GM21390 (cell line): ENCODE data around the gene SH3GLB2.
A peak's percentile ranks its signal among the peaks of the same experiment; 100 is the strongest.
"Not testable (repeated sequence)": the region's sequence is repeated elsewhere in the genome, so short reads cannot be mapped to it uniquely, and the experiment has no call there.

Source experiments
- ATAC-seq: cut with Tn5 transposase; IDR thresholded peaks from one replicate; pipeline ENCODE4 v1.9.1; 2021; ENCODE audit not compliant: unreplicated experiment

Gene SH3GLB2

GRCh38 chr9:129023036-129023907 lies 4.9 kb downstream of the SH3GLB2 start:
- ATAC-seq, result no peak

DNA sequence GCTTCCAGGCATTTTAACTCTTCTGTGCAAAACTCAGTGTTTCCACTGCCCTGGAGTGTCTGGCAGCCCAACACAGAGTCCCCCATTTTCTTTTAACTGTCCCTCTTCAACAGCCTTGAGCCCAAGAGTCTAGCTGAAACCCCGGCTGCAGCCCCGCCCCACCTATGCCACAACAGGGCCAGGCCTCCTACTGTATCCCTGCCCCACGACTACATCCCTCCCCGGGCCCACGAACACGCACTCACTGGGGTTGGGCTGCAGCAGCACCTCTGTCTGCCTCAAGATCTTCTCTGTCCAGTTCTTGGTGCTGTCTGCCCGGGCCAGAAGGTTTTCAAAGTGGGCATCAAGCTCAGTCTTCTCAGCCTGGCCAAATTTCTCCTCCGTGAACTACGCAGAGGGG lies 6.1 kb downstream of the SH3GLB2 start:
- ATAC-seq, result no peak

DNA sequence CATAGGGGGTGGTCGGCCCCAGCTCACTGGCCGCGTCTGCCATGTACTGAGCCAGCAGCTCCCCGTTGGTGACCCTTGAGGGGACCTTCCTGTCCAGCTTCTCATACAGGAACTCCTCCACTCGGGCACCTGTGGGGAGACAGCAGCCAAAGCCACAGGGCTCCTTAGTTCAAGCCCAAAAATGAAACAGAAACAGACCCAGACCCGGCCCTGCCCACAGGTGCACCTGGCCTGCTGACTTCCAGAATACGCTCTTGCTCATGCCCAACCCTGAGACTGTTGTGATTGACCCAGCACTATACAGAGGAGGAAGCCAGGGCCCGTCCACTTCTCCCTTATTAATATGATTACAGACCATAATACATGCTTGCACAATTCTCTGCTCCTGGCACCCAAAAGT lies 7.0 kb downstream of the SH3GLB2 start:
- ATAC-seq, result peak; percentile 73

DNA sequence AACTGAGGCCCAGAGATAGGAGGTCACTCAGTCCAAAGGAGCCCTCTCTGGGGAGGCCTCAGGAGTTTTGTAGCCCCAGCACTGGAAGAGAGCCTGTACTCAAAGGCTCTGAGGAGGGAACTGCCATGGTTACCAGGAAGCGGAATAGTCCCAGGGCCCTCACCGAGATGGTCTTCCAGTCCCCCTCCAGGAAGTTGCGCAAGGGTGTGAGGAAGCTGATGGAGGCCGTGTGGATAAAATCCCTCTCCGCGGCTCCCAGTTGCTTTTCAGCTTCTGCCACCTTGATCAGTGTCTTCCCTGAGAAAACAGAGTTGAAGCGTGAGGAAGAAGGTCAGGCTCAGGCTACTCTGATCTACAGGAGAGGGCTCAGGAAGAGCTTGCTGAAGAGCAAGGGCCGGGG lies 13.5 kb downstream of the SH3GLB2 start:
- no peak for ATAC-seq

DNA sequence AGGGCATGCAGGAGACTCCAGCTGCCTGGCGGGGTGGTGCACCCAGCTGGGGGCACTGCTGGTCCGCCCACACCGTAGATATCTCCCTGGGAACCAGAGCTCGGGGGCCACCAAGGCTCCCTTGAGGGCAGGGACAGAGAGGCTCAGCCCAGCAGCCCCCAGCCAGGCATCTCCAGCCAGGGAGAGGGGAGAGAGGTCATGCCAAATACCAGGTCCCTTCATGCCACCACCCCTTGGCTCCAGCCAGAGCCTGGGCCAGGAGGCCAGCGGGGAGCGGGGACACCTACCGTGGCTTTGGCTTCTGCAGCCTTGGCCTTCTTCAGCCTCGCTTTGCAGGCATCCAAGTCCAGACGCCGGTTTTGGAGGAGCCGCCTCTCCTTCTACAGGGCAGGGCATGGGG lies 14.0 kb downstream of the SH3GLB2 start:
- ATAC-seq, result no peak

DNA sequence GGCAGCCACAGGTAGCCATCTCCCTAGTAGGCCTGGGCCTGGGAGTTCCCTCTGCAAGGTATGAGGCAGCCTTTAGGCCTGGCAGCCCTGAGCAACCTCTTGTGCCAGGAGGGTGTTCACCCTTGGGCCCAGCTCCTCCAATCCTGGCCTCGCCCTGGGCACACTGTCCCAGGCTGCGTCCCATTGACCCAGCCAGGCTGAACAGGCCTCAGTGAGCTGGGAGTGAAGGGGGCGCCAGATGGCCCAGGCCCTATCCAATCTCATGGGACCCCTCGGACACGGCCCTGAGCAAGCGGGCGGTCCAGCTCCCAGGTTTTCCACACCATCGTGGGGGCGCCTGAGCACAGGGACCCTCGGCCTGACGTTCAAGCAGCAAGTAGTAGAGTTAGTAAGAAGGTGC lies 14.5 kb downstream of the SH3GLB2 start:
- no peak for ATAC-seq

- ATAC-seq, result no peak
Observed at GRCh38 chr9:129012893-129013448, 15.2 kb downstream of the SH3GLB2 start.

DNA sequence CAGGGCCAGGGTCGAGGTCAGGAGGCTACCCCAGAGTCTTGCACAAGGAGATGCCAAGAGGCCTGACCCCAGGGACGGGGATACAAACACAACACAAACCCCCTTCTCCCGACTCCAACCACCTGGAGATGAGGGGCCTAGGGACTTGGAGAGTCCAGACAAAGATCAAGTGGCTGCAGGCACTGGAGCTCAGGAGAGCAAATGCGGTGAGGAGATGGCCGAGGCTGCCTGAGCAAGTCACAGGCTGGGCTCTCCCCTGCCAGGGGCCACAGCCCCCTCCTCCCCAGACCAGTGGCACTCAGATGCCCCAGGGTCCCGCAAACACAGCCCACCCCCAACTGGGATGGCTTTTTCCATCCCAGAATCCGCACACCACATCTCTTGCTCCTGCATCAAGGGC lies 15.8 kb downstream of the SH3GLB2 start:
- ATAC-seq, result no peak

DNA sequence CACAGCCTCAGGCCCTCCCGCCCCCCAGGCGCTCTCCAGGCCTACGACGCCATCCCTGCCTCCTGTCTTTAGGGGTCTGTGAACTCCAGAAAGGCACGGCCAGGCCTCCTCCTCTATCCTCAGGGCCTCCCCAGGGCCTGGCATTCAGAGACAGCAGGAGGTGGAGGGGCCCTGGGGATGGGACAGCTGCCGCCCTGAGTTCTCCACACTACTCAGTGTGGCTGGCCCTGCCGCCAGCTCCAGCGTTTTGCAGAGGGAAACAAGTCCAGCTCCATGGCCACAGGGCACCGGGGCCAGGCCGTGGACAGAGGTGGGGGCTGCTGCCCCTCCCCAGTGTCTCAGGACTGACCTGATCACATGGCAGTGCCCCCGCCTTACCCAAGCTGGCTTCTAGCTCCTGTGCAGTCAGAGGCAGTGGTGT lies 16.4 kb downstream of the SH3GLB2 start:
- ATAC-seq, result no peak

DNA sequence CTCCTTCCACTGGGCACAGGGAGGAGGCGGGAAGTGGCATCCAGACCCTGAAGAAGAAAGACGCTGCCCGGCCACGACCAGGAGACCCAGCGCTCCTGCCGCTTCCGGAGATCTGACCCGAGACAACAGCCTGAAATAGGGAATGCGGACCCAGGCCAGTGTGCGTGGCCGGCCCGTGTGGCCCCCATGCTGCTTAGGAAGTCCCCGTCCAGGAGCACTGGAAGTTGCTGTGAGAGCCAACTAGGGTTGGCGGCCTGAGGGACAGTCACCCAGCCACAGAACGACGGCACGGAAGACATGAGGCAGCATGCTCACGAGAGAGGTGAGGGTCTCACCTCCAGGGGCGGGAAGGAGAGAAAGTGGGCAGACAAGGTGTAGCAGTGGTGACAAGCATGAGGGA lies 17.0 kb downstream of the SH3GLB2 start:
- ATAC-seq, result no peak

DNA sequence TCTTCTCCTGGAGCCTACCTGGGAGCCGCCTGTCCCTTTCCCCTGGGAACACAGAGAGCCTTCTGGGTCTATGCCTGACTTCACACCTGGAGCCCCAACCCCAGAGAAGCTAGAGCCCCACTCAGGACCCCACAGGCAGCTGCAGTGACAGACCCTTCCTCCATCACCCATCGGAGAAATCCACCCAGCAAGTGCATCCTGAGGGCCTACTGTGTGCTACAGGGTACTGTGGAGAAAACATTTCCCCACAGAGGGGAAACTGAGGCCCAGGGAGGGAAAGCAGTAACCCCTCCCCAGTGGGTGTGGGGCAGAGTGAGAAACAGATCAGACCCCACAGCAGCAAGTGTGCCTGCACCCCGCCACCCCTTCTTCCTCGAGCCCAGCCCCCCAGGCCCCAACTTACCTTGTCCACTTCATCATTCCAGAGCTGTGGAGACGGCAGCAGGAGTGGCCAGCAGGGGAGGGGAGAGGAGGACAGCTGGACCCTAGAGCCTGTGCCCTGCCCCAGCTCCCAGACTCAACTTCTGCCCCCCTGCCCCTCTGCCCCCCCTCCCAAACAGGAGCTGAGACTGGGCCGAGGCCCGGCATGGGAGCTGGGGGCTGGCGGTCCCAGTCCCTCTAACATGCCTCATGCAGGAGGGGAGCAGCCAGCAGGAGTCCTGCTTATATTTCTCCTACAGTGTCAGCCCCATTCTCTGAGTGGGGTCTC lies 17.7 kb downstream of the SH3GLB2 start:
- no peak for ATAC-seq

- ATAC-seq, result no peak
Observed at GRCh38 chr9:129009584-129010141, 18.5 kb downstream of the SH3GLB2 start.

- no peak for ATAC-seq
Observed at GRCh38 chr9:129008986-129009583, 19.0 kb downstream of the SH3GLB2 start.

GRCh38 chr9:129008469-129008965 lies 19.6 kb downstream of the SH3GLB2 start:
- ATAC-seq, result no peak

- no peak for ATAC-seq
Observed at GRCh38 chr9:129007766-129008468, 20.2 kb downstream of the SH3GLB2 start.

DNA sequence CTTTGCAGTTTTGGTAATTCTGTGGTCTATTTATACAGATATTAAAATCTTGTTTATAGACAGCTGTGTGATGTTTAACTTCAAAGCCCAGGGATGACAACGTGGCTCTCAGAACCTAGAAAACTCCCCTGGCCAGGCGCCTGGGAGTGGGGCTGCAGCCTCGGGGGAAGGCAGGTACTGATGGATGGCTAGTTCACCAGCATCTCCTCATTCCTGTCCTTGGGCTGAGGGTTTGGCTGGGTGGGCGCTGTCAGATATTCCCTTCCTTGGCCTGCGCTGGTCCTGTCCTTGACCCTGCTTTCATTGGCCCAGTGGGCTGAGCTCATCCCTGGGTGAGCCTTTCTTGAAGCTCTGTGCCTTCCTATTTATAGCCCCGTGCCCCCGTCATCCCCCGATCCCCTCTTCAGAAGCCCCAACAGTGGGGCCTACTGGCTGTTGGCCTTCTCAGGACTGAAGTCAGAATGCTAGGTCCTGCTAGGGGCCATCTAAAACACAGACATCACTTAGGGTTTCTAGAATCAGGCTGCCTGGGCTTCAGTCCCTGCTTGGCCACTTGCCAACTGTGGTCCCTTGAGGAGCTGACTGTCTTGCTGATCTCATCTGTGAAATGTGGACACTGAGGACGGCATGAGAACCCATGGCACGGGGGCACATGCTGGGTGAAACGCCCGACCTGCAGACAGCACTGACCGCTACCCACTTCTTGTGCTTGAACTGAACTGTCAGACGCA lies 20.9 kb downstream of the SH3GLB2 start:
- no peak for ATAC-seq

DNA sequence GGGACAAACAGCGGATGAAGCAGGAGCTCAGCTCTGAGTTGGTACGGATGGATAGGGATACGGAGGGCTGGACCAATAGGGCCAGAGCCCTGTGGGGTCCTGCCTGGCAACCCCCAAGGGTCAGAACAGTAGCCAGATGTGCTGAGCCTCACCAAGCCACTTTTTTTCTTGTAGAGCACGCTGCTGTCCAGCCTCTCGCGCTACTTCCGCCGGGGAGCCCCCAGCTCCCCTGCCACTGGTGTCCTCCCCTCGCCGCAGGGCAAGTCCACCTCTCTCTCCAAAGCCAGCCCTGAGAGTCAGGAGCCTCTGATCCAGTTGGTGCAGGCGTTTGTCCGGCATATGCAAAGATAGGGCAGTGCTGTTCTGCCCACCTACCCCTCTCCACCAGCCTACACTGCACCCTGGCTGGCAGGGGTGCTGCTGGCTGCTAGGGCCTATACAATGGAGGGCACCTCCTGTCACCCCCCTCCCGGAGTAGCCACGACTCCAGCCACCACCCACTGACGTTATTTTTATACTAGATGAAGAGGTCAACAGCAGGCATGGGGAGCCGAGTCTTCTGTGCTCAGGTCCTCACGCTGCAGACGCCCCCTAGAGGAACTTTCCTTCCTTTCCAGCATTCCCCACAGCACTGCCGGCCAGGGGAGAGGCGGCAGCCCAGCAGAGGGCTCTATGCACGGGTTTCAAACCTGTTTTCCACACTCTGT lies 21.6 kb downstream of the SH3GLB2 start:
- no peak for ATAC-seq

DNA sequence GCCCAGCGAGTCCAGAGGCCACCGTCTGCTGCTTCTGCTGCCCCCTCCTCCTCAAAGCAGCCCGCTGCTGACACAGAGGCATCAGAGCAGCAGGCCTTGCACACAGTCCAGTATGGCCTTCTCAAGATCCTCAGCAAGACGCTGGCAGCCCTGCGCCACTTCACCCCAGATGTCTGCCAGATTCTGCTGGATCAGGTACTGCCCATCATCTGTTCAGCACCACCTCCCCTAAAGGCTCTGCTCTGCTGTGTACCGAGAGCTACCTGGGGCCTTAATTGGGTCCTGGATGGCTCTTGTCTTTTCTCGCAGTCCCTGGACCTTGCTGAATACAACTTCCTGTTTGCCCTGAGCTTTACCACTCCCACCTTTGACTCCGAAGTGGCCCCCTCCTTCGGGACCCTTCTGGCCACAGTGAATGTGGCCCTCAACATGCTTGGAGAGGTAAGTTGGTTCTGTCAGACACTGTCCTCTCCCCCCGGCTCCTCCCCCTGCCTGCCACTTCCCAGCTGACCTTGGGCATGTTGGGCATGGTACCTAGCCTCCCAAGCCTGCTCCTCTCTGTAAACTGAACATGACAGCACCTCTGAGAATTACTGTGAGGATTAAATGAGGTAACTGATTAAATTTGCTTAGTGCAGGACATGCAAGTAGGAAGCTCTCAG lies 22.7 kb downstream of the SH3GLB2 start:
- no peak for ATAC-seq

DNA sequence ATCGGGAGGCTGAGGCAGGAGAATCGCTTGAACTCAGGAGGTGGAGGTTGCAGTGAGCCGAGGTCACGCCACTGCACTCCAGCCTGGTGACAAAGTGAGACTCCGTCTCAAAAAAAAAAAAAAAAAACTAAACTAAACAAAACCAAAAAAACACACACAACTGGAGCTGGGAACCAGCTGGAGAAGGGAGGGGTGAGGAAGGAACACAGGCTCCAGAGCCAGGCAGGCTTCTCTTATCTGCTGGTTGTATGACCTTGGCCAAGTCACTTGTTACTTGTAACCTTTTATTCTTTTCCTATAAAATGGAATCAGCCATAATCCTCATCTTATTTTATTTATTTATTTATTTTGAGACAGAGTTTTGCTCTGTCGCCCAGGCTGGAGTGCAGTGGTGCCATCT lies 24.0 kb downstream of the SH3GLB2 start:
- not testable (repeated sequence) for ATAC-seq
